Activated T-helper 2 cell treated with anti-CD3 and anti-CD28 coated beads, Interferon-gamma antibody, Interleukin-2, Interleukin-4, amounts not matched to agents 10 μg/mL and 5 μg/mL and 100 μg/mL, durations not matched to agents 14 hours and 24 hours and 36 hours (primary cell): ENCODE measurements around the gene SLC6A12. TPM values are rescaled to one million over a fixed set of nuclear protein-coding genes. Genes with fewer than 3 reads are reported as not detected.

Experiments used
- DNase-seq: peaks from one replicate; pipeline ENCODE4 v3.0.0; 2021; ENCODE audit warnings: low spot score
- H3K27ac Mint-ChIP-seq: one replicate; pipeline ENCODE4 v1.8.0; 2021; ENCODE audit warnings: mixed read lengths
- H3K27me3 Mint-ChIP-seq: one replicate; pipeline ENCODE4 v1.8.0; 2021; ENCODE audit warnings: low read depth, mixed read lengths
- H3K36me3 Mint-ChIP-seq: one replicate; pipeline ENCODE4 v1.8.0; 2021; ENCODE audit warnings: low read depth, mixed read lengths
- H3K4me1 Mint-ChIP-seq: one replicate; pipeline ENCODE4 v1.8.0; 2021; ENCODE audit warnings: low read depth, mixed read lengths
- H3K4me3 Mint-ChIP-seq: one replicate; pipeline ENCODE4 v1.8.0; 2021; ENCODE audit warnings: low read depth, mild to moderate bottlenecking, moderate library complexity, mixed read lengths
- H3K9me3 Mint-ChIP-seq: one replicate; pipeline ENCODE4 v1.8.0; 2021; ENCODE audit warnings: mixed read lengths
- intact Hi-C: fragments of 100-400 bp; cut with micrococcal nuclease; formaldehyde crosslinking; loops from one replicate; pipeline ENCODE4 v1.15.1; 2023
- total RNA-seq: library from RNA; stranded (reverse); gene quantifications from 2 replicates; pipeline ENCODE4 v1.2.3, GENCODE V29; 2022

The SLC6A12 gene
- total RNA-seq, 1 donor from 2014 or later, result 0.37 TPM

- no peak overlapping the region for H3K27ac Mint-ChIP-seq
- DNase-seq, result no peak
- H3K36me3 Mint-ChIP-seq, result no peaks in the 10 kb centered on the region
- peaks cover 9% of the 10 kb centered on the region for H3K4me1 Mint-ChIP-seq
- no peaks in the 10 kb centered on the region for H3K9me3 Mint-ChIP-seq
- intact Hi-C loops, result no loop called here
- no peak overlapping the region for H3K4me3 Mint-ChIP-seq
- H3K27me3 Mint-ChIP-seq, result peaks cover 12% of the 10 kb centered on the region
Observed at GRCh38 chr12:167959-168600, 45.9 kb downstream of the SLC6A12 start.

- no peaks in the 10 kb centered on the region for H3K36me3 Mint-ChIP-seq
- H3K27ac Mint-ChIP-seq, result no peak overlapping the region
- no peak overlapping the region for H3K4me3 Mint-ChIP-seq
- peaks cover 9% of the 10 kb centered on the region for H3K27me3 Mint-ChIP-seq
- intact Hi-C loops, result no loop called here
- H3K9me3 Mint-ChIP-seq, result no peaks in the 10 kb centered on the region
- H3K4me1 Mint-ChIP-seq, result peaks cover 9% of the 10 kb centered on the region
- DNase-seq, result no peak
Observed at GRCh38 chr12:166425-167075, 47.4 kb downstream of the SLC6A12 start.

- DNase-seq, result no peak
- H3K36me3 Mint-ChIP-seq, result no peaks in the 10 kb centered on the region
- peaks cover 9% of the 10 kb centered on the region for H3K27me3 Mint-ChIP-seq
- intact Hi-C loops, result no loop called here
- peaks cover 9% of the 10 kb centered on the region for H3K4me1 Mint-ChIP-seq
- no peak overlapping the region for H3K4me3 Mint-ChIP-seq
- H3K9me3 Mint-ChIP-seq, result no peaks in the 10 kb centered on the region
- H3K27ac Mint-ChIP-seq, result no peak overlapping the region
Observed at GRCh38 chr12:165862-166368, 48.0 kb downstream of the SLC6A12 start.

- Mint-ChIP-seq H3K4me3 (no peak overlapping the region), H3K36me3 (no peaks in the 10 kb centered on the region)
Observed at GRCh38 chr12:164207-164606, 49.8 kb downstream of the SLC6A12 start.

GRCh38 chr12:163406-163986 is 50.5 kb downstream of the SLC6A12 start:
- no peak overlapping the region for H3K27ac Mint-ChIP-seq
- H3K4me3 Mint-ChIP-seq, result no peak overlapping the region
- peaks cover 2% of the 10 kb centered on the region for H3K4me1 Mint-ChIP-seq
- no peaks in the 10 kb centered on the region for H3K9me3 Mint-ChIP-seq
- DNase-seq, result no peak
- intact Hi-C loops, result no loop called here
- no peaks in the 10 kb centered on the region for H3K36me3 Mint-ChIP-seq
- H3K27me3 Mint-ChIP-seq, result peaks cover 5% of the 10 kb centered on the region

More at GRCh38 chr12:164207-164606, 49.8 kb downstream of the SLC6A12 start:
- Mint-ChIP-seq H3K27ac (no peak overlapping the region), H3K27me3 (peaks cover 5% of the 10 kb centered on the region), H3K9me3 (no peaks in the 10 kb centered on the region), H3K4me1 (peaks cover 8% of the 10 kb centered on the region)
- intact Hi-C loops, result no loop called here
- no peak for DNase-seq

- Mint-ChIP-seq H3K4me1 (no peaks in the 10 kb centered on the region), H3K9me3 (no peaks in the 10 kb centered on the region), H3K27me3 (peaks cover 1% of the 10 kb centered on the region), H3K36me3 (no peaks in the 10 kb centered on the region), H3K27ac (no peak overlapping the region), H3K4me3 (no peak overlapping the region)
- intact Hi-C loops, result no loop called here
- no peak for DNase-seq
Observed at GRCh38 chr12:162467-163307, 51.3 kb downstream of the SLC6A12 start.

- no peak overlapping the region for H3K4me3 Mint-ChIP-seq
- no peak for DNase-seq
- intact Hi-C loops, result no loop called here
- no peaks in the 10 kb centered on the region for H3K9me3 Mint-ChIP-seq
- no peaks in the 10 kb centered on the region for H3K27me3 Mint-ChIP-seq
- no peak overlapping the region for H3K27ac Mint-ChIP-seq
- no peaks in the 10 kb centered on the region for H3K36me3 Mint-ChIP-seq
- no peaks in the 10 kb centered on the region for H3K4me1 Mint-ChIP-seq
Observed at GRCh38 chr12:161823-162222, 52.1 kb downstream of the SLC6A12 start.

GRCh38 chr12:160858-161257 is 53.1 kb downstream of the SLC6A12 start:
- Mint-ChIP-seq H3K4me3 (no peak overlapping the region), H3K36me3 (no peaks in the 10 kb centered on the region), H3K4me1 (no peaks in the 10 kb centered on the region), H3K27me3 (no peaks in the 10 kb centered on the region), H3K27ac (no peak overlapping the region), H3K9me3 (no peaks in the 10 kb centered on the region)
- no peak for DNase-seq
- intact Hi-C loops, result no loop called here

GRCh38 chr12:159156-159782 is 54.7 kb downstream of the SLC6A12 start:
- intact Hi-C loops, result no loop called here
- Mint-ChIP-seq H3K27me3 (no peaks in the 10 kb centered on the region), H3K9me3 (no peaks in the 10 kb centered on the region), H3K27ac (no peak overlapping the region), H3K36me3 (no peaks in the 10 kb centered on the region), H3K4me1 (no peaks in the 10 kb centered on the region), H3K4me3 (no peak overlapping the region)
- no peak for DNase-seq

- no peak for DNase-seq
- H3K9me3 Mint-ChIP-seq, result no peaks in the 10 kb centered on the region
- no peak overlapping the region for H3K27ac Mint-ChIP-seq
- no peaks in the 10 kb centered on the region for H3K4me1 Mint-ChIP-seq
- no peak overlapping the region for H3K4me3 Mint-ChIP-seq
- intact Hi-C loops, result no loop called here
- no peaks in the 10 kb centered on the region for H3K36me3 Mint-ChIP-seq
- no peaks in the 10 kb centered on the region for H3K27me3 Mint-ChIP-seq
Observed at GRCh38 chr12:157644-158043, 56.3 kb downstream of the SLC6A12 start.

- DNase-seq, result no peak
- no peaks in the 10 kb centered on the region for H3K36me3 Mint-ChIP-seq
- no peaks in the 10 kb centered on the region for H3K27me3 Mint-ChIP-seq
- H3K4me1 Mint-ChIP-seq, result no peaks in the 10 kb centered on the region
- H3K9me3 Mint-ChIP-seq, result no peaks in the 10 kb centered on the region
- H3K27ac Mint-ChIP-seq, result no peak overlapping the region
- H3K4me3 Mint-ChIP-seq, result no peak overlapping the region
- intact Hi-C loops, result no loop called here
Observed at GRCh38 chr12:156945-157344, 57.0 kb downstream of the SLC6A12 start.

GRCh38 chr12:155646-156045 is 58.3 kb downstream of the SLC6A12 start:
- Mint-ChIP-seq H3K9me3 (no peaks in the 10 kb centered on the region), H3K4me3 (no peak overlapping the region)
- intact Hi-C loops, result no loop called here

More at GRCh38 chr12:155646-156045, 58.3 kb downstream of the SLC6A12 start:
- Mint-ChIP-seq H3K27me3 (no peaks in the 10 kb centered on the region), H3K27ac (no peak overlapping the region), H3K4me1 (no peaks in the 10 kb centered on the region), H3K36me3 (no peaks in the 10 kb centered on the region)
- no peak for DNase-seq
